GM10266 (cell line): ENCODE data around the gene OSBPL10.

Experiments
- DNase-seq: peaks from one replicate; pipeline ENCODE4 v3.0.0; 2012; ENCODE audit errors: extremely low spot score
- TF ChIP-seq, protein P1 (sequence below): IDR thresholded peaks from 2 replicates; pipeline ENCODE4 v1.5.1; 2012; ENCODE audit warnings: mild to moderate bottlenecking, low read depth; ENCODE audit not compliant: control insufficient read depth, insufficient read depth; ENCODE audit errors: missing control alignments

OSBPL10 gene

GRCh38 chr3:31925271-31925630 lies 55.8 kb downstream of the OSBPL10 start:
- TF ChIP-seq, protein P1, sequence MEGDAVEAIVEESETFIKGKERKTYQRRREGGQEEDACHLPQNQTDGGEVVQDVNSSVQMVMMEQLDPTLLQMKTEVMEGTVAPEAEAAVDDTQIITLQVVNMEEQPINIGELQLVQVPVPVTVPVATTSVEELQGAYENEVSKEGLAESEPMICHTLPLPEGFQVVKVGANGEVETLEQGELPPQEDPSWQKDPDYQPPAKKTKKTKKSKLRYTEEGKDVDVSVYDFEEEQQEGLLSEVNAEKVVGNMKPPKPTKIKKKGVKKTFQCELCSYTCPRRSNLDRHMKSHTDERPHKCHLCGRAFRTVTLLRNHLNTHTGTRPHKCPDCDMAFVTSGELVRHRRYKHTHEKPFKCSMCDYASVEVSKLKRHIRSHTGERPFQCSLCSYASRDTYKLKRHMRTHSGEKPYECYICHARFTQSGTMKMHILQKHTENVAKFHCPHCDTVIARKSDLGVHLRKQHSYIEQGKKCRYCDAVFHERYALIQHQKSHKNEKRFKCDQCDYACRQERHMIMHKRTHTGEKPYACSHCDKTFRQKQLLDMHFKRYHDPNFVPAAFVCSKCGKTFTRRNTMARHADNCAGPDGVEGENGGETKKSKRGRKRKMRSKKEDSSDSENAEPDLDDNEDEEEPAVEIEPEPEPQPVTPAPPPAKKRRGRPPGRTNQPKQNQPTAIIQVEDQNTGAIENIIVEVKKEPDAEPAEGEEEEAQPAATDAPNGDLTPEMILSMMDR, result no peak
- DNase-seq, result no peak

DNA sequence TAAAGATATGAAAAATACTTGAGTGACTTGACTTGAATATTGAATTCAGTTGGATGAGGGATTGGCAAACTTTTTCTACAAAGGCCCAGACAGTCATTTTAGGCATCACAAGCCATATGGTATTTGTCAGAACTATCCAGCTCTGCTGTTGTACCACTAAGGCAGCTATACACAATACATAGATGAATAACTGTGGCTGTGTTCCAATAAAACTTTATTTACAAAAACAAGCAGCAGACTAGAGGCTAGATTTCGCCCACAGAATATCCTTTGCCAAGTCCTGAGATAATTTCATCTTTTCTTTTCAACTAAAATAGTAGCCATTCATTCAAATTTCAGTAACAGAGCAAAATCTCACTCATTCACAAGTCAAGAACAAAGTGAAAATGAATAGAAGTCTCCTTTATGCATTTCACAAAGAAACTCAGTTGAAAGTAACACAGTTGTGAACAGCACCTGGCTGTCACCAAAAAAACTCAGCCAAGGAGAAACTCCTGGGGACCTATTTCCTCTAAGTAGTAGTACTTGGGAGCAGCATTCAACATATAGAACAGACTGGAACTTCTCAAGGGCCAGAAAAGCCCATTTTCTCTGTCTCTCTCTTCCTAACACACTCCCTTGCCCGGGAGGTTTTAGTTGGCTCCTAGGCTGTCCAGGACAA lies 56.3 kb downstream of the OSBPL10 start:
- TF ChIP-seq, protein P1, result no peak
- no peak for DNase-seq

DNA sequence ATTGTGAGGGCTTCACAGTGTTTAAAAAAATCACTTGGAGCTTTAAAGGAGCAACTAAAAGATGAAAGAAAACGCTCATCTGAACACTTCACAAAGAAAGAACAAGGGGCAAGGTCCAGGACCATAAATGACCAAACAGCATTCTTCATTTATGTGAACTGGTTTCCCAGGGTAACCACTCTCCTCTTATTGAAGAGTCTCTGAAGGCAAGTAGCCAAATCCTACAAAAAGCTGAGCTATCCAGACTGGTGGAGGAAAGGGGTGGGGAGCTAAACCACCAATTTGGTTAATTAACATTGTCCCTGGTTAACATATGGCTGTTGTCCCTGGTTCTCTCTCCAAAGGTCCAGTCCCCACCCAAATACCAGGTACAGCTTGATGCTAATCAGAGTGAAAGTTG lies 58.1 kb downstream of the OSBPL10 start:
- TF ChIP-seq, protein P1, result no peak
- DNase-seq, result no peak

GRCh38 chr3:31921837-31922236 lies 59.2 kb downstream of the OSBPL10 start:
- TF ChIP-seq, protein P1, result no peak
- no peak for DNase-seq

- DNase-seq, result no peak
- TF ChIP-seq, protein P1, result no peak
Observed at GRCh38 chr3:31920310-31920709, 60.8 kb downstream of the OSBPL10 start.

- DNase-seq, result no peak
- TF ChIP-seq, protein P1, result no peak
Observed at GRCh38 chr3:31919528-31919927, 61.5 kb downstream of the OSBPL10 start.

GRCh38 chr3:31918179-31919150 lies 62.6 kb downstream of the OSBPL10 start:
- DNase-seq, result peak; percentile 51
- TF ChIP-seq, protein P1, result no peak
